DOHH2 (cell line): ENCODE data around the gene VTN.

Experiments used
- H3F3A ChIP-seq: fragments of 200-600 bp; sonication (generic), shearing (Covaris generic); 2 replicates; pipeline ENCODE4 v1.6.0; 2016; ENCODE audit warnings: antibody characterized with exemption, mild to moderate bottlenecking; ENCODE audit not compliant: control insufficient read depth, insufficient read depth
- H3K27ac ChIP-seq: fragments of 200-600 bp; sonication (generic); 2 replicates; pipeline ENCODE4 v1.5.1; 2014; ENCODE audit warnings: low read depth, mild to moderate bottlenecking, low read length, moderate library complexity
- H3K27me3 ChIP-seq: fragments of 200-600 bp; sonication (generic); 2 replicates; pipeline ENCODE4 v1.6.1; 2014; ENCODE audit warnings: mild to moderate bottlenecking, low read length, mixed read lengths; ENCODE audit not compliant: control insufficient read depth
- H3K36me3 ChIP-seq: fragments of 200-600 bp; sonication (generic); 2 replicates; pipeline ENCODE4 v1.6.1; 2014; ENCODE audit warnings: mild to moderate bottlenecking, low read length, moderate library complexity, mixed read lengths; ENCODE audit not compliant: control insufficient read depth
- H3K4me1 ChIP-seq: fragments of 200-600 bp; sonication (generic); 2 replicates; pipeline ENCODE4 v1.6.1; 2014; ENCODE audit warnings: mild to moderate bottlenecking, low read length, mixed read lengths; ENCODE audit not compliant: control insufficient read depth
- H3K4me2 ChIP-seq: fragments of 200-600 bp; sonication (generic); 2 replicates; pipeline ENCODE4 v1.6.0; 2014; ENCODE audit warnings: mild to moderate bottlenecking, low read length, moderate library complexity
- H3K4me3 ChIP-seq: fragments of 200-600 bp; sonication (generic); 2 replicates; pipeline ENCODE4 v1.5.1; 2014; ENCODE audit warnings: mild to moderate bottlenecking, low read length, mixed read lengths
- H3K79me2 ChIP-seq: fragments of 200-600 bp; sonication (generic); 2 replicates; pipeline ENCODE4 v1.6.1; 2014; ENCODE audit warnings: mild to moderate bottlenecking, low read length, mixed read lengths; ENCODE audit not compliant: control insufficient read depth
- H3K9me2 ChIP-seq: fragments of 200-600 bp; sonication (generic); replicated peaks from 2 replicates; pipeline ENCODE4 v1.6.1; 2014; ENCODE audit warnings: mild to moderate bottlenecking, low read length, mixed read lengths; ENCODE audit not compliant: control insufficient read depth
- H3K9me3 ChIP-seq: fragments of 200-600 bp; sonication (generic); 2 replicates; pipeline ENCODE4 v1.6.1; 2014; ENCODE audit warnings: antibody characterized with exemption, low read length, mixed read lengths; ENCODE audit not compliant: control insufficient read depth, insufficient read depth
- H4K20me1 ChIP-seq: fragments of 200-600 bp; sonication (generic); 2 replicates; pipeline ENCODE4 v1.6.0; 2014; ENCODE audit warnings: low read depth, mild to moderate bottlenecking, antibody characterized with exemption, low read length, moderate library complexity; ENCODE audit not compliant: control insufficient read depth, insufficient read depth
- EZH2phosphoT487 ChIP-seq: fragments of 200-600 bp; sonication (generic); IDR thresholded peaks from 2 replicates; pipeline ENCODE4 v1.6.1; 2017; ENCODE audit warnings: borderline replicate concordance, mild to moderate bottlenecking, antibody characterized with exemption, low read length, moderate library complexity, mixed read lengths
- TF ChIP-seq, protein P1 (sequence below): fragments of 200-600 bp; sonication (generic); IDR thresholded peaks from one replicate; pipeline ENCODE4 v1.5.1; 2014; ENCODE audit warnings: antibody characterized with exemption, mild to moderate bottlenecking, low read depth, low read length; ENCODE audit not compliant: poor library complexity, severe bottlenecking

VTN gene

DNA sequence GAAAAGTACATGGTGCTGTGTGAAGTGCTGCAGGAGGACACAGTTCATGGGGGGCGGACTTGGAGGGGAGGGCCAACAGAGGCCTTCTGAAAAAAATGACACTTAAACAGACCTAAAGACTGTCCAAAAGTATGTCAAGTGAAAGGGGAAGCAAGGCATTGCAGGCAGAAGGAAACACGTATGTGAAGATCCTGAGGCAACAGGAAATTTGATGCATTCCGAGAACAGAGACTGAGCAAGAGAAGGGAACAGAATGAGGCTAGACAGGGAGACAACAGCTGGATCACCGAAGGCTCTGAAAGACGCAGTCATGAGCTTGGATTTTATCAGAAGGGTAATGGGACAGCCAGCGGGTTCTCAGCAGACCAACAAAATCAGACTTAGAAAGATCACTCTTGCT lies 35.9 kb downstream of the VTN start:
- Histone ChIP-seq H3K4me3 (peak overlapping the region; percentile 99), H3K79me2 (peaks cover 37% of the 10 kb centered on the region), H3K27me3 (no peaks in the 10 kb centered on the region), H3K9me2 (no peaks in the 10 kb centered on the region), H3K4me1 (peaks cover 20% of the 10 kb centered on the region), H3K36me3 (peaks cover 3% of the 10 kb centered on the region), H3K4me2 (peak overlapping the region; percentile 88), H3K27ac (no peak overlapping the region), H3K9me3 (no peaks in the 10 kb centered on the region), H3F3A (peaks cover 6% of the 10 kb centered on the region), H4K20me1 (0 out of 2 replicates have a peak, but pooled peaks cover 3% of the 10 kb centered on the region)
- TF ChIP-seq, protein P1, sequence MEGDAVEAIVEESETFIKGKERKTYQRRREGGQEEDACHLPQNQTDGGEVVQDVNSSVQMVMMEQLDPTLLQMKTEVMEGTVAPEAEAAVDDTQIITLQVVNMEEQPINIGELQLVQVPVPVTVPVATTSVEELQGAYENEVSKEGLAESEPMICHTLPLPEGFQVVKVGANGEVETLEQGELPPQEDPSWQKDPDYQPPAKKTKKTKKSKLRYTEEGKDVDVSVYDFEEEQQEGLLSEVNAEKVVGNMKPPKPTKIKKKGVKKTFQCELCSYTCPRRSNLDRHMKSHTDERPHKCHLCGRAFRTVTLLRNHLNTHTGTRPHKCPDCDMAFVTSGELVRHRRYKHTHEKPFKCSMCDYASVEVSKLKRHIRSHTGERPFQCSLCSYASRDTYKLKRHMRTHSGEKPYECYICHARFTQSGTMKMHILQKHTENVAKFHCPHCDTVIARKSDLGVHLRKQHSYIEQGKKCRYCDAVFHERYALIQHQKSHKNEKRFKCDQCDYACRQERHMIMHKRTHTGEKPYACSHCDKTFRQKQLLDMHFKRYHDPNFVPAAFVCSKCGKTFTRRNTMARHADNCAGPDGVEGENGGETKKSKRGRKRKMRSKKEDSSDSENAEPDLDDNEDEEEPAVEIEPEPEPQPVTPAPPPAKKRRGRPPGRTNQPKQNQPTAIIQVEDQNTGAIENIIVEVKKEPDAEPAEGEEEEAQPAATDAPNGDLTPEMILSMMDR, result no peak
- no peak for TF ChIP-seq EZH2phosphoT487

DNA sequence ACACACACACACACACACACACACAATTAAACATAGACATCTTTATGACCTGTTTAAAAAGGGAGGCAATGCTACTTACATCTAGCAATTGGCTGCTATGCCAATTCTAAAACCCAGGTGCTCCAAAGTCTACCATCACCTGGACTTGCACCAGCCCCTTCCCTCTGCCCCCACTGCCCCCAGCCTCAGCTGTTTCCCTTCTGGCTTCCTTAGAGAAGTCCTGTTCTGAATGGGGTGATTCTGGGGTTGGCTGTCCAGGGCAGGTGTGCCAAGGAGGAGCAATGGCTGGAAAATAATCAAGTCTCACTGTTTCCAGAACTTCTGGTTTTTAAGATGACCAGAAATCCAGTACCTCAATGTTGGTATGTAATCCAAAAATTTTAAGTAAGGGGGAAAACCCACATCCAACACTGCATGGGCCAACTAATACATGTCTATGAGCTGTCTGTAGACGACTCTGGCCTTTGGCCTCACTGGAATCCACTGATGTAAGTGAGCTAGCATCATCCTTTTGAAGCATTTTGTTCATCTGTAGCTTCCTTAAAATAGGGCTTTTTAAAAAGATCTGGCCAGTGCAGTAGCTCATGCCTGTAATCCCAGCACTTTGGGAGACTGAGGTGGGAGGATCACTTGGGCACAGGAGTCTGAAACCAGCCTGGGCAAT lies 36.9 kb downstream of the VTN start:
- H3K4me3 ChIP-seq, result no peak overlapping the region
- H3K4me2 ChIP-seq, result no peak overlapping the region
- H3K9me3 ChIP-seq, result no peaks in the 10 kb centered on the region
- H3K36me3 ChIP-seq, result peaks cover 13% of the 10 kb centered on the region
- peaks cover 32% of the 10 kb centered on the region for H3K79me2 ChIP-seq
- no peak overlapping the region for H3K27ac ChIP-seq
- peaks cover 20% of the 10 kb centered on the region for H3K4me1 ChIP-seq
- no peak for TF ChIP-seq EZH2phosphoT487
- TF ChIP-seq, protein P1, result no peak
- peaks cover 10% of the 10 kb centered on the region for H3F3A ChIP-seq
- no peaks in the 10 kb centered on the region for H3K27me3 ChIP-seq
- no peaks in the 10 kb centered on the region for H4K20me1 ChIP-seq
- no peaks in the 10 kb centered on the region for H3K9me2 ChIP-seq

DNA sequence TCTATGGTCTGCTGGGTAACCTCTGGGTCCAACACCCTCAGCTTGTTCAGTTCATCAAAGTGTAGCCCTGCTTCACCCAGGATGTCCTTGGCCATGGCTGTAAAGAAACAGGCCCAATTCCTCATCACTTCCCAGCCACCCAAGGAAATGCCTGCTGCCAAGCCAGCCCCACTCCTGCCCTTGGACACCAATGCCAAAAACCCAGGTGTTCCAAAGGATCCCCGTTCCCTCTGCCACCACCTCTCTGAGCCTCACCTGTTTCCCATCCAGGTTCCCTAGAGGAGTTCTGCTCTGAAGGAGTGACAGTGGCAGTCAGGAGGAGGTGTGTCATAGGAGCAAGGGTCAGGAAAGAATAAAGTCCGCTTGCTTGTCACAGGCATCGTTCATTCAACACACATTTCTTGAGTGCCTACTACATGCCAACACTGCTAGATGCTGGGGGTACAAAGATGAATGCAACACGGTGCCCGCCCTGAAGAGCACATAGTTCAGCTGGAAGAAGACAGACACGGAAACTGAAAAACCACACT lies 38.2 kb downstream of the VTN start:
- no peaks in the 10 kb centered on the region for H3K9me3 ChIP-seq
- no peak overlapping the region for H3K4me2 ChIP-seq
- H3F3A ChIP-seq, result peaks cover 22% of the 10 kb centered on the region

More for the DNA sequence above, 38.2 kb downstream of the VTN start:
- no peak overlapping the region for H3K27ac ChIP-seq
- peaks cover 19% of the 10 kb centered on the region for H3K4me1 ChIP-seq
- peaks cover 26% of the 10 kb centered on the region for H3K36me3 ChIP-seq
- H3K79me2 ChIP-seq, result peaks cover 29% of the 10 kb centered on the region
- no peaks in the 10 kb centered on the region for H3K9me2 ChIP-seq
- H3K4me3 ChIP-seq, result no peak overlapping the region
- no peak for TF ChIP-seq EZH2phosphoT487
- TF ChIP-seq, protein P1, result no peak
- no peaks in the 10 kb centered on the region; the same call in 1 of the 2 replicates for H4K20me1 ChIP-seq
- H3K27me3 ChIP-seq, result no peaks in the 10 kb centered on the region
